Tibial nerve (tissue), 4 donors: ENCODE results near the gene PEX19. TPM values are rescaled to one million over a fixed set of nuclear protein-coding genes. Genes with fewer than 3 reads are reported as not detected.

Experiments
- DNase-seq, 2 donors: peaks; one replicate each; pipeline ENCODE4 v3.0.0-alpha.2; 2019; ENCODE audit warnings: low spot score in 2 of 2
- H3K27ac ChIP-seq, 4 donors: fragments of 200-600 bp; sonication (generic) in 3 of 4; one replicate each; pipeline ENCODE4 v1.5.1; 2017 to 2019; ENCODE audit warnings: mild to moderate bottlenecking in 1 of 4
- H3K27me3 ChIP-seq, 2 donors: fragments of 200-600 bp; sonication (generic) in 1 of 2; one replicate each; pipeline versions ENCODE4 v1.5.1 to v1.6.0; 2017 to 2019
- H3K36me3 ChIP-seq, 3 donors: fragments of 200-600 bp; sonication (generic); one replicate each; pipeline ENCODE4 v1.5.1; 2018 to 2019
- H3K4me1 ChIP-seq, 4 donors: fragments of 200-600 bp; sonication (generic) in 3 of 4; one replicate each; pipeline ENCODE4 v1.5.1; 2017 to 2019
- H3K4me3 ChIP-seq, 4 donors: fragments of 200-600 bp; sonication (generic) in 3 of 4; one replicate each; pipeline ENCODE4 v1.5.1; 2017 to 2019; ENCODE audit warnings: mild to moderate bottlenecking in 1 of 4, moderate library complexity in 1 of 4
- H3K9me3 ChIP-seq, 4 donors: fragments of 200-600 bp; sonication (generic) in 3 of 4; one replicate each; pipeline ENCODE4 v1.5.1; 2017 to 2019
- EP300 ChIP-seq, 2 donors: sonication (generic); formaldehyde crosslinking; IDR thresholded peaks; one replicate each; pipeline ENCODE4 v1.6.1; 2017; ENCODE audit warnings: antibody characterized with exemption in 2 of 2, mild to moderate bottlenecking in 1 of 2
- POLR2A ChIP-seq, 2 donors: fragments of 450-650 bp; IDR thresholded peaks; one replicate each; pipeline ENCODE4 v1.6.1; 2017; ENCODE audit warnings: antibody characterized with exemption in 2 of 2, mild to moderate bottlenecking in 2 of 2, moderate library complexity in 2 of 2
- WGBS, 2 donors: methylation state at CpG; one replicate each; pipeline ENCODE4 v1.1.5; 2018; 5-methylcytosine and 5-hydroxymethylcytosine counted together
- total RNA-seq, 4 donors: library from RNA; depleted of rRNA; stranded (reverse); fragments of >200 nt; gene quantifications; one replicate each; pipeline ENCODE4 v1.1.0, GENCODE V29; 2016
- TF ChIP-seq, protein P1 (sequence below), 5 experiments: fragments of 200-600 bp in 3 of 5; fragments of 450-650 bp in 2 of 5; sonication (generic) in 3 of 5; IDR thresholded peaks; one replicate each; pipeline ENCODE4 v1.5.1; 2016 to 2019; ENCODE audit warnings: antibody characterized with exemption in 5 of 5, mild to moderate bottlenecking in 3 of 5, moderate library complexity in 2 of 5

Gene PEX19
- total RNA-seq, 4 donors from 2014 or later, result 66.6 to 85.9 (median 71.6) TPM

DNA sequence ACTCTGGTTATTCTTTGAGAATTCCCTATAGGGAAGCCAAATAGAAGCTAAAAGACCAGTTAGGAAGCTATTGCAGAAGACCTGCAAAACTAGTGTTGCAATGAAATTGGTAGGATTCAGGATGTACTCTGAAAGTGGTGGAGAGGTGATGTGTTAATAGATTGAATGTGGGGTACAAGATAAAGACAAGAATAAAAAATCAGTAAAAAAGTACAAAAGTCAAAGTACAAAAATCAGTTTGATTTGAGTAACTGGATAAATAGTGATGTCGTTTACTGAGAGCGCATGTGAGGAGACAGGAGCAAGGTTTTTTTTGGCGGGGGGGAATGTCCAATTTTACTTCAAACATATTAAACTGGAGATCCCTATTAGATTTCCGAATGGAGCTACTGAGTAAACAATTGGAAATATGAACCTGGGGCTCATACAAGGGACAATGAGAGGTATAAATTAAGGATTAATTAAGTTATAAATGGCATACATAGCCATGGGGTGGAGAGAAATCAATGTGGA lies 20.1 kb downstream of the PEX19 start:
- WGBS, 2 donors, result 76 to 81% methylated on average over 4 of the region's 4 CpGs
- DNase-seq, result no peak
- TF ChIP-seq EP300 (IDR thresholded peaks at IDR 0.05), result no peak
- no peak for TF ChIP-seq POLR2A (IDR thresholded peaks at IDR 0.05)
- TF ChIP-seq, protein P1, sequence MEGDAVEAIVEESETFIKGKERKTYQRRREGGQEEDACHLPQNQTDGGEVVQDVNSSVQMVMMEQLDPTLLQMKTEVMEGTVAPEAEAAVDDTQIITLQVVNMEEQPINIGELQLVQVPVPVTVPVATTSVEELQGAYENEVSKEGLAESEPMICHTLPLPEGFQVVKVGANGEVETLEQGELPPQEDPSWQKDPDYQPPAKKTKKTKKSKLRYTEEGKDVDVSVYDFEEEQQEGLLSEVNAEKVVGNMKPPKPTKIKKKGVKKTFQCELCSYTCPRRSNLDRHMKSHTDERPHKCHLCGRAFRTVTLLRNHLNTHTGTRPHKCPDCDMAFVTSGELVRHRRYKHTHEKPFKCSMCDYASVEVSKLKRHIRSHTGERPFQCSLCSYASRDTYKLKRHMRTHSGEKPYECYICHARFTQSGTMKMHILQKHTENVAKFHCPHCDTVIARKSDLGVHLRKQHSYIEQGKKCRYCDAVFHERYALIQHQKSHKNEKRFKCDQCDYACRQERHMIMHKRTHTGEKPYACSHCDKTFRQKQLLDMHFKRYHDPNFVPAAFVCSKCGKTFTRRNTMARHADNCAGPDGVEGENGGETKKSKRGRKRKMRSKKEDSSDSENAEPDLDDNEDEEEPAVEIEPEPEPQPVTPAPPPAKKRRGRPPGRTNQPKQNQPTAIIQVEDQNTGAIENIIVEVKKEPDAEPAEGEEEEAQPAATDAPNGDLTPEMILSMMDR (IDR thresholded peaks at IDR 0.05), result no peak

DNA sequence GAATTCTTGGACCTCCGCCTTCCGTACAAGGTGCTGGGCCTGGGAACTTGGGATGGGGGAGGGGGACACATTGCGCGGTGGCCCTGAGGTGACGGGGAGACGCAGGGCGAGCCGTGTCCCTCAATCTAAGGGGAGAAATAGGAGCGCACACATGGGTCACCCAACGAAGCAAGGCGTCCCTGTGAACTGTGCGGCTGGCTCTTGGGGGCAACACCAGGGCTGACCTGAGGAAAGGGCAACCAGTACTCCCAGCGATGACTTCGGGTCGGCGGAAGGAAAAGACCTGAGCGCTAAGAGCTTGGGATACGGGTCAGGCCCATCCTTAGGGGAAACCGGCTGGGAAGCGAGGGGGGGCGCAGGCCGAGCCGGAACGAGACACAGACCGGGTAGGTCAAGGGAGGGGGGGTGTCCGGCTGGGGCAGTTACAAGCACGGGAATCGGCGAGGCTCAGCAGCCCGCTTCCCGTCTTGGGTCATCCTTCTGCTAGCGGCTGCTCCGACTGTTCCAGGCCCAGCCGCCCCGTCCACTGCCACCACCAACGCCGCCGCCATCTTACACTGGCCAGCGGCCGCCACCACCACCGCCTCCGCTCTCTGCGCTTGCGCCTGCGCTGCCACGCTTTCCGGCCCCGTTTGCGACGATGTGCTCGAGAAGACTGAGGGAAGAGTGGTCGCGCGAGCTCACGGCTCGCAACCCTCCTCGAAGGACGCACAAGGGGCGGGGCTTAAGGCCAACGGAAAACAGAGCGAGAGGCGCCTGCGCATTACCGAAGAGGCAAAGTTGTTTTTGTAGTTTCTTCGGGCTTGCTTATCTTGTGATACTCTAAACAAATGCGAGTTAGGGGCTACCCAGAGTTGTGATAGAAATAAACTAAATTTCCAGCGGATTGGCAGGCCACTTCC lies 22.8 kb downstream of the PEX19 start, which contains the start of gene DCAF8:
Gene DCAF8 (minus strand): TSS at position 657 of the 902 bp plus-strand sequence. CDS start 18,541 bp downstream, outside the sequence.
- H3K27me3 ChIP-seq, result no peaks in the 10 kb centered on the region
- WGBS, 2 donors, result 0 to 1% methylated on average over 63 to 64 of the region's 67 CpGs
- H3K9me3 ChIP-seq, result no peaks in the 10 kb centered on the region
- TF ChIP-seq EP300 (IDR thresholded peaks at IDR 0.05) (peak in 1 of 2 donors; percentile 99), POLR2A (IDR thresholded peaks at IDR 0.05) (peak; percentile 95 to 96)
- TF ChIP-seq, protein P1 (IDR thresholded peaks at IDR 0.05), result peak in 1 of 5 experiments; percentile 46
- peak within 1 kb of the TSS; percentile 73 to 90 (median 87) for H3K4me3 ChIP-seq
- peaks cover 0 to 49% (median 19%) of the 10 kb centered on the region in 4 donors for H3K4me1 ChIP-seq
- peak within 1 kb of the TSS; percentile 94 to 98 (median 95) for H3K27ac ChIP-seq
- DNase-seq, result peak; percentile 97 to 98
- no peaks in the 10 kb centered on the region for H3K36me3 ChIP-seq

More for the DNA sequence above, 20.1 kb downstream of the PEX19 start:
- Histone ChIP-seq H3K4me3 (no peak overlapping the region), H3K36me3 (no peaks in the 10 kb centered on the region), H3K27ac (no peak overlapping the region), H3K27me3 (no peaks in the 10 kb centered on the region), H3K9me3 (no peaks in the 10 kb centered on the region), H3K4me1 (peaks cover 0 to 22% (median 11%) of the 10 kb centered on the region in 4 donors)

DNA sequence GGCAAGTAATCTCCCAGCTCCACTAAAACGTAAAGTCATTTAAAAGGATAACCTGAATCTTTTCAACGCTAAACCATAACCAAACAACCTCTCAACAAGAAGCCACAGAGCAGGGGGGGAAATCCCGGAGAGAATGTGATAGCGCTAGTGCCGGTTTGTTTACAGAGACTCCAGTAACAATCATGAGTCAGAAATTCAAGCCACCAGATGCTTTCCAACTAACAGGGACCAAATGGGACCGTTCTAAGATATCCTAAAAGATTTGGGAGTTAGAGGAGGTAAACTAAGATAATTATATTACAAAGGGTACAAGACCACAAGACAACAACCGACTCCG lies 23.4 kb downstream of the PEX19 start:
- Histone ChIP-seq H3K9me3 (no peaks in the 10 kb centered on the region), H3K36me3 (no peaks in the 10 kb centered on the region), H3K27me3 (no peaks in the 10 kb centered on the region), H3K27ac (peak overlapping the region; percentile 94 to 98 (median 95)), H3K4me1 (peaks cover 0 to 55% (median 22%) of the 10 kb centered on the region in 4 donors), H3K4me3 (peak overlapping the region; percentile 73 to 90 (median 87))
- 0 to 1% methylated on average over 8 of the region's 8 CpGs for WGBS, 2 donors
- DNase-seq, result peak in 1 of 2 donors; percentile 44
- TF ChIP-seq EP300 (IDR thresholded peaks at IDR 0.05) (no peak), POLR2A (IDR thresholded peaks at IDR 0.05) (no peak)
- TF ChIP-seq, protein P1 (IDR thresholded peaks at IDR 0.05), result no peak

DNA sequence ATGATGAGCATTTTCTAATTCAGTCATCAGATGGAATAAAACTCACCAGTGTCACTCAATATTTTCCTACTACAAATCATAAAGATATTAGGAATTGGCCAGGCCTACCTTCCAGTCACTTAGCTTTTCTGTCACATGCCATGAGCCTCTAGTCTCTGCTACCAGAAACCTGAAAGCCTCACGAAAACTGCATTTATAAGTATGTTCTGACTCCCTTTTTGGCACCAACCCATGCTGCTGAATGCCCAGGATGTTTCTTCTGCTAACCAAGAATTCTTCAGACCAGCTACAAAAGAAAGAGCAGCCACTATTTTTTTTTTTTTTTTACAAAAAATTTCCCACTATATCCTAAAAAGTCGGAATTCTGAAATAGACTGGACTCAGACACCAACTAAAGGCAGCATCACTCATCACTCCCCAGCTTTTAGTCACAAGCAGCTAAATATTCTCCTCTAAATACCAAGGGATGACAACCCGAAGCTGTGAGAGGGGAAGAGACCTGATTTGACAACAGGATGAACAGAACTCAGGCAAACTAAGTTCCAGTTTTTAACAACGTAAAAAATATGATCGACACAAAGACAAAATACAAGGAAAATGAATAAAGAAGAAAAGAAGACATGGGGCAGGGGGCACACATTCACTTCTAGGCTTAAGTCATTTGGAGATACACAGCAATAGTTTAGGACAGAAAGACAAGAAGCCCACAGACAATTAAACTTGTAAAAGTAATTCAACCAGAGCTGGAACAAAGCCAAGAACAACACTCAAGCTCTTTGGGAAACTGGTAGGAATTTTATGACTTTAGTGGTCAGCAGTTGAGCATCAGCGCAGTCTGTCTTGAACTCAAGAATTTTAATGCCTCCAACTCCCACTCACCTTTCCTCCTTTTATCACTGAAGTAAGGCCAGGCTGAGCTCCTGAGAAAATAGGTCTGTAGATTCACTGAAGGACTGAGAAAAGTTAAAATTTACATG lies 24.2 kb downstream of the PEX19 start:
- Histone ChIP-seq H3K27ac (peak overlapping the region; percentile 94 to 98 (median 95)), H3K9me3 (no peaks in the 10 kb centered on the region), H3K36me3 (no peaks in the 10 kb centered on the region), H3K4me3 (peak overlapping the region; percentile 73 to 90 (median 87)), H3K27me3 (no peaks in the 10 kb centered on the region), H3K4me1 (peaks cover 0 to 59% (median 22%) of the 10 kb centered on the region in 4 donors)
- 18% methylated on average over 6 of the region's 6 CpGs for WGBS, 2 donors
- TF ChIP-seq, protein P1 (IDR thresholded peaks at IDR 0.05), result no peak
- no peak for TF ChIP-seq EP300 (IDR thresholded peaks at IDR 0.05)
- no peak for TF ChIP-seq POLR2A (IDR thresholded peaks at IDR 0.05)
- no peak for DNase-seq
